ENCODE data around the gene UNCX. TPM values are rescaled to one million over a fixed set of nuclear protein-coding genes. Genes with fewer than 3 reads are reported as not detected.

UNCX gene
- total RNA-seq, 2 donors from 2014 or later, result not detected

- no peaks in the 10 kb centered on the region for H3K9me3 ChIP-seq
- DNase-seq, result no peak
Observed at GRCh38 chr7:1241258-1241602, 8.6 kb downstream of the UNCX start.

GRCh38 chr7:1241603-1242255, 9.1 kb downstream of the UNCX start:
- no peak for TF ChIP-seq CTCF (IDR thresholded peaks at IDR 0.05)
- Histone ChIP-seq H3K36me3 (no peaks in the 10 kb centered on the region), H3K9me3 (no peaks in the 10 kb centered on the region), H3K4me1 (no peaks in the 10 kb centered on the region), H3K27ac (no peak overlapping the region), H3K27me3 (peaks cover 96% of the 10 kb centered on the region), H3K9ac (ENCODE audit: low read depth in 2 of 2, low read length in 2 of 2) (no peak overlapping the region), H3K4me3 (no peak overlapping the region)
- no peak for DNase-seq
- intact Hi-C loops (cut with DNase I), result no loop called here

More at GRCh38 chr7:1241258-1241602, 8.6 kb downstream of the UNCX start:
- H3K4me1 ChIP-seq, result no peaks in the 10 kb centered on the region
- no peaks in the 10 kb centered on the region for H3K36me3 ChIP-seq
- TF ChIP-seq CTCF (IDR thresholded peaks at IDR 0.05), result no peak
- no peak overlapping the region for H3K27ac ChIP-seq
- no peak overlapping the region for H3K4me3 ChIP-seq
- H3K9ac ChIP-seq (ENCODE audit: low read depth in 2 of 2, low read length in 2 of 2), result no peak overlapping the region
- peaks cover 91% of the 10 kb centered on the region for H3K27me3 ChIP-seq
- intact Hi-C loops (cut with DNase I), result no loop called here

- no peak overlapping the region for H3K4me3 ChIP-seq
- no peak overlapping the region for H3K9ac ChIP-seq (ENCODE audit: low read depth in 2 of 2, low read length in 2 of 2)
- H3K27me3 ChIP-seq, result peaks cover 97% of the 10 kb centered on the region
- no peak for DNase-seq
- no peaks in the 10 kb centered on the region for H3K4me1 ChIP-seq
- no peak for TF ChIP-seq CTCF (IDR thresholded peaks at IDR 0.05)
- intact Hi-C loops (cut with DNase I), result no loop called here
- no peaks in the 10 kb centered on the region for H3K9me3 ChIP-seq
- no peak overlapping the region for H3K27ac ChIP-seq
- no peaks in the 10 kb centered on the region for H3K36me3 ChIP-seq
Observed at GRCh38 chr7:1242256-1242605, 9.6 kb downstream of the UNCX start.

- no peak for TF ChIP-seq CTCF (IDR thresholded peaks at IDR 0.05)
- no peaks in the 10 kb centered on the region for H3K9me3 ChIP-seq
- H3K27me3 ChIP-seq, result peaks cover 97% of the 10 kb centered on the region
- no peak overlapping the region for H3K27ac ChIP-seq
- H3K9ac ChIP-seq (ENCODE audit: low read depth in 2 of 2, low read length in 2 of 2), result no peak overlapping the region
- no peak overlapping the region for H3K4me3 ChIP-seq
- no peaks in the 10 kb centered on the region for H3K4me1 ChIP-seq
- no peak for DNase-seq
- H3K36me3 ChIP-seq, result no peaks in the 10 kb centered on the region
- intact Hi-C loops (cut with DNase I), result no loop called here
Observed at GRCh38 chr7:1242606-1243289, 10.1 kb downstream of the UNCX start.

GRCh38 chr7:1243290-1243963, 10.8 kb downstream of the UNCX start:
- TF ChIP-seq CTCF (IDR thresholded peaks at IDR 0.05), result no peak
- Histone ChIP-seq H3K27ac (no peak overlapping the region), H3K36me3 (no peaks in the 10 kb centered on the region), H3K4me1 (no peaks in the 10 kb centered on the region), H3K9me3 (no peaks in the 10 kb centered on the region), H3K9ac (ENCODE audit: low read depth in 2 of 2, low read length in 2 of 2) (no peak overlapping the region), H3K4me3 (no peak overlapping the region), H3K27me3 (peaks cover 97% of the 10 kb centered on the region)
- DNase-seq, result no peak
- intact Hi-C loops (cut with DNase I), result no loop called here
